A673 (cell line): ENCODE results near the gene TANC2.

ENCODE experiments used
- CTCF ChIP-seq: fragments of 300-800, 200-600 bp; sonication (generic); conservative IDR thresholded peaks from 2 replicates; pipeline ENCODE4 v1.5.1; 2017; ENCODE audit warnings: low read depth, mild to moderate bottlenecking, antibody characterized with exemption, low read length, moderate library complexity, mixed read lengths
- EZH2 ChIP-seq: fragments of 200-600 bp; sonication (generic); IDR thresholded peaks from 2 replicates; pipeline ENCODE4 v1.6.1; 2017; ENCODE audit warnings: borderline replicate concordance, low read depth, mild to moderate bottlenecking, mixed read lengths, antibody characterized with exemption, low read length; ENCODE audit not compliant: poor library complexity, severe bottlenecking

GRCh38 chr17:62950067-62950466 is 16.0 kb upstream of the TANC2 start:
- TF ChIP-seq CTCF = no peak
- no peak for TF ChIP-seq EZH2
